ENCODE results near the gene GRIK4.

DNA sequence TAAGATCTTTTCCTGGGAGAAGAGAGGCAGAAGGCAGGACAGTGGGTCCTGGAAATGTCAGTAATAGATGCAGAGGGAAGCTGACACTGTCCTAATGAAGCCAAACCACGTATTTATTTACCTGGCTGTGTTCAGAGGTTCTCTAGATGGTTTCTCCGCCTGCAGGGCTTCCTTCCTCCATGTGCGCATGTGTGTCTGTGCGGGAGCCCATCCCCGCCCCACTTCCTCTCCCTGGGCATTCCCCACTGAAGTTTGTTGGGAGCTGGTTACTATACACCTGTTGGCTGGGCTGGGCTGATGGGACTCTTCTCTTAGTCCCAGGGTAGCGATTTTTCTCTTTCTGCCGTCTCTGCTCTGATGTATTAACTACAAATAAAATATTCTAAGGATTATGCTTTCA lies 307.5 kb downstream of the GRIK4 start:
- TF ChIP-seq, protein P1, sequence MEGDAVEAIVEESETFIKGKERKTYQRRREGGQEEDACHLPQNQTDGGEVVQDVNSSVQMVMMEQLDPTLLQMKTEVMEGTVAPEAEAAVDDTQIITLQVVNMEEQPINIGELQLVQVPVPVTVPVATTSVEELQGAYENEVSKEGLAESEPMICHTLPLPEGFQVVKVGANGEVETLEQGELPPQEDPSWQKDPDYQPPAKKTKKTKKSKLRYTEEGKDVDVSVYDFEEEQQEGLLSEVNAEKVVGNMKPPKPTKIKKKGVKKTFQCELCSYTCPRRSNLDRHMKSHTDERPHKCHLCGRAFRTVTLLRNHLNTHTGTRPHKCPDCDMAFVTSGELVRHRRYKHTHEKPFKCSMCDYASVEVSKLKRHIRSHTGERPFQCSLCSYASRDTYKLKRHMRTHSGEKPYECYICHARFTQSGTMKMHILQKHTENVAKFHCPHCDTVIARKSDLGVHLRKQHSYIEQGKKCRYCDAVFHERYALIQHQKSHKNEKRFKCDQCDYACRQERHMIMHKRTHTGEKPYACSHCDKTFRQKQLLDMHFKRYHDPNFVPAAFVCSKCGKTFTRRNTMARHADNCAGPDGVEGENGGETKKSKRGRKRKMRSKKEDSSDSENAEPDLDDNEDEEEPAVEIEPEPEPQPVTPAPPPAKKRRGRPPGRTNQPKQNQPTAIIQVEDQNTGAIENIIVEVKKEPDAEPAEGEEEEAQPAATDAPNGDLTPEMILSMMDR (IDR thresholded peaks at IDR 0.05; ENCODE audit: extremely low read depth in 1 of 2, insufficient read depth in 1 of 2, low read depth in 1 of 2, low read length in 2 of 2): no peak
- TF ChIP-seq EZH2 (IDR thresholded peaks at IDR 0.05; ENCODE audit: borderline replicate concordance, low read depth, low read length, severe bottlenecking) (no peak), POLR2A (IDR thresholded peaks at IDR 0.05; ENCODE audit: low read depth, low read length) (no peak)
